Endothelial cell of umbilical vein (primary cell): ENCODE results near the gene ACKR3. TPM values are rescaled to one million over a fixed set of nuclear protein-coding genes. Genes with fewer than 3 reads are reported as not detected.

Experiments
- BruUV-seq: library from RNA; stranded (reverse); fragments of 400-500 nt; replicated peaks from 2 replicates; lab custom pipeline; 2021; lab: Mats Ljungman, UMichigan
- CTCF ChIA-PET: fragments of 300-600, 350-600 bp; sonication (Branson Sonifier 250); formaldehyde crosslinking; loops from one replicate; lab custom pipeline; 2021; ENCODE audit warnings: antibody characterized with exemption, inconsistent platforms; lab: Charles Lee
- POLR2A ChIA-PET: fragments of 300-600, 350-600 bp; sonication (Branson Sonifier 250); formaldehyde crosslinking; loops from one replicate; lab custom pipeline; 2021; ENCODE audit warnings: antibody characterized with exemption, inconsistent platforms; lab: Charles Lee
- DNase-seq: peaks from one replicate; pipeline ENCODE4 v3.0.0-alpha.2; 2011; ENCODE audit warnings: low read depth, low spot score
- FAIRE-seq: peaks from 2 replicates; lab custom pipeline; 2011; peaks lifted over from hg19 to GRCh38; lab: Jason Lieb, UNC
- H2AFZ ChIP-seq: 2 replicates; pipeline ENCODE4 v1.6.0; 2012; ENCODE audit warnings: low read depth, low read length, control low read depth, inconsistent platforms
- H3K27ac ChIP-seq: 2 replicates; pipeline ENCODE4 v1.5.1; 2011; ENCODE audit warnings: low read depth, mild to moderate bottlenecking, control low read depth, low read length, moderate library complexity; ENCODE audit not compliant: insufficient read depth
- H3K27me3 ChIP-seq, 2 experiments: 2 replicates each; pipeline versions ENCODE4 v1.6.0 to v1.6.1; 2011; ENCODE audit warnings: low read length in 2 of 2, mixed read lengths in 1 of 2; ENCODE audit not compliant: control insufficient read depth in 2 of 2, insufficient read depth in 2 of 2
- H3K36me3 ChIP-seq, 2 experiments: 2 replicates in 1 of 2; 3 replicates in 1 of 2; pipeline ENCODE4 v1.5.1; 2011; ENCODE audit warnings: low read length in 2 of 2, mild to moderate bottlenecking in 1 of 2, moderate library complexity in 1 of 2; ENCODE audit not compliant: control insufficient read depth in 2 of 2, insufficient read depth in 2 of 2; ENCODE audit errors: extremely low read depth in 1 of 2
- H3K4me1 ChIP-seq: 3 replicates; pipeline ENCODE4 v1.5.1; 2011; ENCODE audit warnings: mild to moderate bottlenecking, low read length; ENCODE audit not compliant: control insufficient read depth, insufficient read depth; ENCODE audit errors: extremely low read depth
- H3K4me2 ChIP-seq: 2 replicates; pipeline ENCODE4 v1.6.1; 2011; ENCODE audit warnings: low read length, control low read depth, mixed read lengths; ENCODE audit not compliant: insufficient read depth
- H3K4me3 ChIP-seq, 3 experiments: fragments of 200-600 bp in 1 of 3; sonication (generic), shearing (Covaris generic) in 1 of 3; replicated peaks in 1 of 3; 2 replicates each; pipeline ENCODE4 v1.5.1; 2011 to 2016; ENCODE audit warnings: control low read depth in 3 of 3, low read length in 3 of 3, mild to moderate bottlenecking in 2 of 3, inconsistent platforms in 1 of 3, low read depth in 1 of 3, moderate library complexity in 1 of 3; ENCODE audit not compliant: insufficient read depth in 1 of 3
- H3K79me2 ChIP-seq: 2 replicates; pipeline ENCODE4 v1.6.0; 2012; ENCODE audit warnings: low read length, inconsistent platforms; ENCODE audit not compliant: control insufficient read depth, insufficient read depth
- H3K9ac ChIP-seq: replicated peaks from 2 replicates; pipeline ENCODE3; 2011; ENCODE audit warnings: low read length, control low read depth; ENCODE audit not compliant: insufficient read depth; ENCODE audit errors: extremely low read depth
- H3K9me1 ChIP-seq: replicated peaks from 3 replicates; pipeline ENCODE4 v1.6.0; 2011; ENCODE audit warnings: mild to moderate bottlenecking, low read length; ENCODE audit not compliant: control insufficient read depth, insufficient read depth; ENCODE audit errors: extremely low read depth
- H3K9me3 ChIP-seq: replicated peaks from 2 replicates; pipeline ENCODE4 v1.5.1; 2012; ENCODE audit warnings: low read length, inconsistent platforms; ENCODE audit not compliant: control insufficient read depth, insufficient read depth
- H4K20me1 ChIP-seq: replicated peaks from 2 replicates; pipeline ENCODE3; 2011; ENCODE audit warnings: mild to moderate bottlenecking, low read length; ENCODE audit not compliant: control insufficient read depth, insufficient read depth; ENCODE audit errors: extremely low read depth
- EZH2 ChIP-seq: IDR thresholded peaks from 2 replicates; pipeline ENCODE4 v1.6.1; 2012; ENCODE audit warnings: borderline replicate concordance, low read depth, mild to moderate bottlenecking, moderate library complexity, low read length, inconsistent platforms; ENCODE audit not compliant: severe bottlenecking
- FOS ChIP-seq: IDR thresholded peaks from 2 replicates; pipeline ENCODE4 v1.6.1; 2011; ENCODE audit warnings: mild to moderate bottlenecking, low read length, moderate library complexity, borderline replicate concordance; ENCODE audit not compliant: insufficient read depth
- GATA2 ChIP-seq: IDR thresholded peaks from 2 replicates; pipeline ENCODE4 v1.7.0; 2011; ENCODE audit warnings: low read depth, mild to moderate bottlenecking, moderate library complexity, mixed read lengths, low read length; ENCODE audit not compliant: insufficient read length, insufficient read depth
- JUN ChIP-seq: IDR thresholded peaks from 2 replicates; pipeline ENCODE4 v1.6.1; 2011; ENCODE audit warnings: borderline replicate concordance, low read depth; ENCODE audit not compliant: insufficient read length, insufficient read depth
- MYC ChIP-seq: IDR thresholded peaks from one replicate; pipeline ENCODE4 v1.6.1; 2011; ENCODE audit warnings: mild to moderate bottlenecking, low read depth, low read length
- POLR2A ChIP-seq: IDR thresholded peaks from 2 replicates; pipeline ENCODE4 v1.6.1; 2012; ENCODE audit warnings: low read depth, mild to moderate bottlenecking, control low read depth, low read length
- POLR2AphosphoS5 ChIP-seq: IDR thresholded peaks from 2 replicates; pipeline ENCODE4 v1.6.1; 2012; ENCODE audit warnings: low read depth, mild to moderate bottlenecking, control low read depth, low read length, moderate library complexity; ENCODE audit not compliant: insufficient read depth
- dilution Hi-C: fragments of 300-500 bp; cut with MboI; formaldehyde crosslinking; loops from one replicate; pipeline ENCODE4 v1.15.0; 2019; ENCODE audit warnings: low sequenced_read_pairs; ENCODE audit not compliant: extremely low pct_ligation_motif_present
- intact Hi-C: fragments of 100-400 bp; cut with micrococcal nuclease; formaldehyde crosslinking; loops from one replicate; pipeline ENCODE4 v1.10.0; 2022
- polyA plus RNA-seq, 4 experiments: library from polyadenylated mRNA; depleted of rRNA in 3 of 4; stranded (reverse) in 3 of 4; unstranded in 1 of 4; fragments of >200 nt; gene quantifications; 2 replicates each; pipeline versions ENCODE4 v1.2.1 to v1.2.3, GENCODE V29; 2011 to 2012; ENCODE audit warnings: missing spikeins in 1 of 4
- total RNA-seq: library from RNA; stranded (reverse); gene quantifications from 2 replicates; pipeline ENCODE4 v1.2.3, GENCODE V29; 2021
- TF ChIP-seq, protein P1 (sequence below): IDR thresholded peaks from 2 replicates; pipeline ENCODE4 v1.6.1; 2011; ENCODE audit not compliant: insufficient read depth, insufficient read length
- TF ChIP-seq, protein P2 (sequence below), 2 donors: IDR thresholded peaks; 1 replicate in 1 of 2; 2 replicates in 1 of 2; pipeline ENCODE4 v1.5.1; 2011; ENCODE audit warnings: low read length in 2 of 2, mild to moderate bottlenecking in 2 of 2, moderate library complexity in 2 of 2, control low read depth in 1 of 2, inconsistent platforms in 1 of 2, low read depth in 1 of 2; ENCODE audit not compliant: insufficient read depth in 1 of 2; ENCODE audit errors: extremely low read depth in 1 of 2

Gene ACKR3
- total and polyA plus RNA-seq, 2 donors (not counting 3 experiments of a cell fraction or from before 2014, with no cell fraction given): 31.1 to 428 TPM

- no TSS peak for BruUV-seq
- DNase-seq: peak; percentile 34
- TF ChIP-seq POLR2A: no peak
- TF ChIP-seq, protein P1, sequence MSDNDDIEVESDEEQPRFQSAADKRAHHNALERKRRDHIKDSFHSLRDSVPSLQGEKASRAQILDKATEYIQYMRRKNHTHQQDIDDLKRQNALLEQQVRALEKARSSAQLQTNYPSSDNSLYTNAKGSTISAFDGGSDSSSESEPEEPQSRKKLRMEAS: peak; percentile 82
- no peak overlapping the region for H3K27ac ChIP-seq
- H3K27me3 ChIP-seq: no peaks in the 10 kb centered on the region
- dilution Hi-C loops: no loop called here
- peak overlapping the region; percentile 7 for H3K4me2 ChIP-seq
- peak overlapping the region; percentile 34 for H2AFZ ChIP-seq
- H3K36me3 ChIP-seq: peaks cover 0 to 2% of the 10 kb centered on the region in 2 experiments
- H4K20me1 ChIP-seq: no peaks in the 10 kb centered on the region
- H3K79me2 ChIP-seq: peaks cover 35% of the 10 kb centered on the region
- H3K4me3 ChIP-seq: no peak overlapping the region
- no peaks in the 10 kb centered on the region for H3K9me3 ChIP-seq
- no peak overlapping the region for H3K9ac ChIP-seq
- intact Hi-C loops: loop anchor here (5.0 kb wide), 1 partner anchor 407 kb away; the partner anchor contains the start of gene GBX2
- peak; percentile 65 for FAIRE-seq
- peaks cover 67% of the 10 kb centered on the region for H3K4me1 ChIP-seq
- ChIA-PET CTCF (no interaction called here), POLR2A (no interaction called here)
- H3K9me1 ChIP-seq: no peaks in the 10 kb centered on the region
Measured at GRCh38 chr2:236574424-236575145, 5.0 kb downstream of the ACKR3 start.

GRCh38 chr2:236575510-236575909, 5.9 kb downstream of the ACKR3 start:
- POLR2A ChIA-PET: no interaction called here
- Histone ChIP-seq H3K4me2 (peak overlapping the region; percentile 7), H4K20me1 (no peaks in the 10 kb centered on the region), H3K4me3 (no peak overlapping the region), H3K79me2 (peaks cover 34% of the 10 kb centered on the region), H3K9me3 (no peaks in the 10 kb centered on the region), H3K27ac (peak overlapping the region; percentile 9), H3K27me3 (no peaks in the 10 kb centered on the region), H3K36me3 (peaks cover 0 to 5% of the 10 kb centered on the region in 2 experiments), H3K9ac (no peak overlapping the region), H2AFZ (peak overlapping the region; percentile 36), H3K9me1 (no peaks in the 10 kb centered on the region), H3K4me1 (peaks cover 62% of the 10 kb centered on the region)
- intact Hi-C loops (no loop called here), dilution Hi-C loops (no loop called here)
- FAIRE-seq (peak; percentile 64), DNase-seq (peak; percentile 45)
- TF ChIP-seq POLR2A (no peak), JUN (no peak), MYC (no peak), POLR2AphosphoS5 (no peak), EZH2 (no peak), FOS (no peak), GATA2 (no peak)
- TF ChIP-seq, protein P1: no peak
- TF ChIP-seq, protein P2, sequence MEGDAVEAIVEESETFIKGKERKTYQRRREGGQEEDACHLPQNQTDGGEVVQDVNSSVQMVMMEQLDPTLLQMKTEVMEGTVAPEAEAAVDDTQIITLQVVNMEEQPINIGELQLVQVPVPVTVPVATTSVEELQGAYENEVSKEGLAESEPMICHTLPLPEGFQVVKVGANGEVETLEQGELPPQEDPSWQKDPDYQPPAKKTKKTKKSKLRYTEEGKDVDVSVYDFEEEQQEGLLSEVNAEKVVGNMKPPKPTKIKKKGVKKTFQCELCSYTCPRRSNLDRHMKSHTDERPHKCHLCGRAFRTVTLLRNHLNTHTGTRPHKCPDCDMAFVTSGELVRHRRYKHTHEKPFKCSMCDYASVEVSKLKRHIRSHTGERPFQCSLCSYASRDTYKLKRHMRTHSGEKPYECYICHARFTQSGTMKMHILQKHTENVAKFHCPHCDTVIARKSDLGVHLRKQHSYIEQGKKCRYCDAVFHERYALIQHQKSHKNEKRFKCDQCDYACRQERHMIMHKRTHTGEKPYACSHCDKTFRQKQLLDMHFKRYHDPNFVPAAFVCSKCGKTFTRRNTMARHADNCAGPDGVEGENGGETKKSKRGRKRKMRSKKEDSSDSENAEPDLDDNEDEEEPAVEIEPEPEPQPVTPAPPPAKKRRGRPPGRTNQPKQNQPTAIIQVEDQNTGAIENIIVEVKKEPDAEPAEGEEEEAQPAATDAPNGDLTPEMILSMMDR (IDR thresholded peaks at IDR 0.05; ENCODE audit: extremely low read depth in 1 of 2, insufficient read depth in 1 of 2, low read depth in 1 of 2, low read length in 2 of 2): no peak
- BruUV-seq: no TSS peak
- CTCF ChIA-PET: interaction anchor here (1.2 kb wide), 1 partner anchor 423 kb away, joined by 3 read pairs; no protein-coding TSS in a partner anchor
